GM21390 (cell line): ENCODE data around the gene CACNB4.

Experiments
- ATAC-seq: cut with Tn5 transposase; IDR thresholded peaks from one replicate; pipeline ENCODE4 v1.9.1; 2021; ENCODE audit not compliant: unreplicated experiment

CACNB4 gene

GRCh38 chr2:151860613-151861146, 238.2 kb downstream of the CACNB4 start:
- ATAC-seq = no peak

DNA sequence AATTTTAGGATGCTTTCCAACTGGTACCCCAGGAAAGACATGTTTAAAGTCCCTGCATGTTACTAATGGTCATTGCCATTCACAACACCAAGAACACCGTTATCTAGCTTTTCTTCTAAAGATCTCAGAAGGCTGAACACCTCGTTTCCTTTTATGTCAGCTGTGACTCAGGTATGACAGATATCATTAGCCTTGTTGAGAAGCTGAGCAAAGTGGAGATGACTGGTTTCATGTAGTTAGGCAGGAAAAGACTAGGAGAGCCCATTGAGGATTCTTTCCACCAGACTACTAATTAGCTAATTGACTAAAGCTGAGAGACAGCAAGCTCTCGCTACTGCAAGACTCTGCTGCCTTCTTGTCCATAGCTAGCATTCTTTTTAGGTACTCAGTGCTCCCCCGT, 238.6 kb downstream of the CACNB4 start:
- no peak for ATAC-seq

DNA sequence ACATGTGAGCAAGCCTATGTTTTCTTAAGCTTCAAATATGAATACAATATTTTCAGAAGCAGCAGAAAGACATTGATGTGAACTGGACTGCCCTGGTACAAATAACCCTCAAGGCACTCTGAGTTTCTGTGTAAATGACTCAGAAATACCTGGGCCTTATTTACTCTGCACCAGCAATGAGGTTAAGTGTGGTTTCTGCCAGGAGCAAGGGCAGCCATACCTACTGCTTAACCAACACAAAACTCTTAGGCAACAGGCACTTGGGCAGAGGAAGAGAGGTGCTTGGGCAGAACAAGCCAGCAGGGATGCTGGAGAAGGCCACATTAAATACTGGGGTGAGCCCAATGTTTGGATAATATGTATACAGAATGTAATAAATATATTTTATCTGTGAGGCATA, 241.2 kb downstream of the CACNB4 start:
- ATAC-seq = no peak

GRCh38 chr2:151855111-151855510, 243.7 kb downstream of the CACNB4 start:
- no peak for ATAC-seq

GRCh38 chr2:151853070-151853758, 245.6 kb downstream of the CACNB4 start:
- ATAC-seq = no peak

DNA sequence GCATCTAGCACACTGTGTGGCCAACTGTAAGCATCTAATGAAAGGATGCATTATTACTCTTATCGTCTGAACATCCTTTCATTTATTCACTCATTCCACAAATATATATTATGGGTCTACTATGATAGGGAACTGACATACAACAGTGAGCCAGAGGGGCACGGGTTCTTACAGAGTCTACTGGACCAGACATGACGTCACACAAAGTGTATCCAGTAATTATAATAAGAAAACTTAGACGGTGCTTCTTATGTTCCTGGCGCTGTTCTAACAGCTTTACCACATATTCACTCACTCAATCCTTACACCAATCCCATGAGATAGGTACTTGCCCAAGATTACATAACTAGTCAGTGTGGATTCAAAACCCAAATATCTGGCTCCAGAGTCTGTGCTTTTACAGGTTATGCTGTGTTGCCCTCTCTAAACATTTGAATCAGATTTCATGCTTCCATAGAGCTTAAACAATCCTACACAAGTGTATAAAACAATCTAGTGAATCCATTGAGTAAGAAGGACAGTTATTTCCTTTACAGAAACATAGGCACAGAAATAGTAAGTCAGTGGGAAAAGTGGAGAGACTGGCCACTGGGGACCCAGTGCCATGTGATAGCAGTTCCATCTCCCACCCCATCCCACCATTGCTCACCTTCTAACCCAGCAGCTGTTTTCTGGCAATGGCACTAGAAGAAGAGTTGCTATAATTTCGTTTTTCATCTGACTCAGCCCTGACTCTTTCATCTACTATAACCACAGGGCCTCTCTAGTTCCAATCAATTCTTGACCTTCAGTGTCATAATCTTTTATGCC, 246.4 kb downstream of the CACNB4 start:
- no peak for ATAC-seq

DNA sequence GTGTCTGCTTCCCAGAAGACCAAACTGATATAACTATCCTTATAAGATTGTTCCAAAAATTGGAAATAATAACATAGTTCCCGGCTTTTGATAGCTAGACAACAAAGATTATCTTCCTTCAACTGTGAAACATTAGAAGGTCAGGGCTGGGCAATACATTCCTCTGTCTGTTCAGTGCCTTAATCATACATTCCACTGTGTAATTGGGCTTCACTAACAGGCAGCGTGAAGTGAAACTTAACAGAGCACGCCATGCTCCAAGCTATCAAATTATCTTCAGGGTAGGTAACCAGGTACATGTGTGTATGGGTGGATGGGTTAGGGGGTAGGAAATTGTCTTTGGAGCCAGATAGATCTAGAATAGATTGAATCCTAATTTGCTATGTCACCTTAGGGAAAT, 247.1 kb downstream of the CACNB4 start:
- no peak for ATAC-seq

GRCh38 chr2:151849413-151850010, 249.3 kb downstream of the CACNB4 start:
- no peak for ATAC-seq

- peak; percentile 54 for ATAC-seq
Observed at GRCh38 chr2:151845884-151846283, 253.0 kb downstream of the CACNB4 start.

- no peak for ATAC-seq
Observed at GRCh38 chr2:151845481-151845880, 253.4 kb downstream of the CACNB4 start.

- ATAC-seq = no peak
Observed at GRCh38 chr2:151844211-151844896, 254.5 kb downstream of the CACNB4 start.

GRCh38 chr2:151843691-151844061, 255.2 kb downstream of the CACNB4 start:
- no peak for ATAC-seq

DNA sequence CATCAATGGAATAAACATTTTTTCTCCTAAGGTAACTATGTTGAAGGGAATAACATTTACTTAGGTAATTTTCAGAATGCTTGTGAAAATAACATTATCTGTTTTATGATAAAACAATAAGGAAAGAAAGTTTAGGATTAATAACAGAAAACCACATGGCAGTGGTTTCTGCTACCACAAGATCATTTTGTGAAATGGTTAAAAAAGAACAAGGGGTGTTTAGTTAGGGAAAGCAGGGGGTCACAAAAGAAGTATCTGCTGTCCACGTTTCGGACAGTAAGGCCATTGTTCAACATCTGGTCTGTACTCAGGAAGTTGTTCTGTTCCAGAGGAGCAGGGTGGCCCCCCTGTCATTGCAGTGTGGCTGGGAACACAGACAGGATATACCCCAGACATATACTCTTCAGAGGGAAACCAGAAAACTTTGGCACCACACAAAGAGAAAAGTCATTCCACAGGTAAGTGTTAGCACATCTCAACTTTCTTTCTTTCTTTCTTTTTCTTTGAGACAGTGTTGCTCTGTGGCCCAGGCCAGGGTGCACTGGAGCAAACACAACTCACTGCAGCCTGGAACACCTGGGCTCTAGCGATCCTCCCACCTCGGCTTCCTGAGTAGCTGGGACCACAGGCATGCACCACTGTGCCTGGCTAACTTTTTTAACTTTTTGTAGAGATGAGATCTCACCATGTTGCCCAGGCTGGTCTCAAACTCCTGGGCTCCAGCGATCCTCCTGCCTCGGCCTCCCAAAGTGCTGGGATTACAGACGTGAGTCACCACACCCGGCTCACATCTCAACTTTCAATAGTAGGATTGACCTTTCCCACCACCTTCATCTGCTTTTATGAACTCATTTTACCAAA, 255.8 kb downstream of the CACNB4 start:
- ATAC-seq = no peak

GRCh38 chr2:151841047-151841424, 257.8 kb downstream of the CACNB4 start:
- no peak for ATAC-seq

DNA sequence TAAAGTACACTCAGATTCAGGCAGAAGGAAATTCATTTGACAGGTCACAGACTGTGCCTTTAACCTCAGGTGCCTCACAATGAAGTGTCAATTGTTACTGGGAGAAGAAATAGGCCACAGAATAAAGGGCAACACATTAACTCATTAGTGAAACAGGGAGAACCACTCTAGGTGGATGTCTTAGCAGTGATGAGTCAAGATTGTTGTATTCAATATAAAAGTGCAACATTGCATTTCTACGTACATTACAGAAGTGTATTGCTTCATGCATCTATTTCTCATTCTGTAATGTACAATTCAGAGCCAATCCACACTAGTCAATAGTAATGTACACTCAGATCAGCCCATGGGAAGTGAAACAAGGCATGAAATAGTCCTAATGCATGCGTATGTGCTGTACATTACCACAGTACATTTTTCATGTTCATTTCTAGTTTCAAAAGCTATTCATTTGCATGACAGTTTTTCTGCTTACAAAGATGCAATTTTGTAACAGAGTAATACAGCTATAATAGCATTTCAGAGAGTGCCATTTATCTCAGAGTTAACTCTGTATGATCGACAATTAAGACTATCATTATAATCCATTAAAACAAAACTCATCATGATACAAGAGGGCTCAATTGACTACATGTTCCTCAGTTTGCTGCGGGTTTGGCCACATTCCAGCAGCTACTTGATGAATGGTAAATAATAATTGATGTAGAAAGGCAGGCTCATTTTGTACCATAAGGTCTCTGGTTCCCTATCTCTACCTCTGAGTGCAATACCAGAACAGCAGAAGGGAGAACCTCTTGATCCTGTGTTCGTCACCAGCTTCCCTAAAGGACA, 258.4 kb downstream of the CACNB4 start:
- ATAC-seq = peak; percentile 98

- ATAC-seq = no peak
Observed at GRCh38 chr2:151837926-151838325, 260.9 kb downstream of the CACNB4 start.

GRCh38 chr2:151833984-151834383, 264.9 kb downstream of the CACNB4 start:
- peak; percentile 81 for ATAC-seq

DNA sequence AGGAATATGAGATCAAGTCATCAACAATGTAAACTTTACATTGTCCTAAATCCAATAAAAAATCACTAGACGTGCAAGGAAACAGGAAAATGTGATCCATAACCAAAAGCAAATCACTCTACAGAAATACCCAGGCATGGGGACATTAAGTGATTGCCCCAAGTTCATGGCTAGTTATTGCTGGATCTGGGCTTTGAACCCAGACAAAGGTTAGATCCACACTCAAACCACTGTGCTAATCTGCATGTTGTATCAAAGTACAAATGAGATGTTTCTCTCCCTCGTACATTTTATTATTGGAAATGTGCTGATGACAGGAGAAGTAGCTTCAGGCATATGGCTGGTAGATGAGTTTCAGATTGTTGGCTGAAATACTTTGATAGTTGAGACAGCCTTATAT, 267.9 kb downstream of the CACNB4 start:
- ATAC-seq = no peak

- ATAC-seq = no peak
Observed at GRCh38 chr2:151828890-151829324, 269.9 kb downstream of the CACNB4 start.
